Ecto neural progenitor cell (in vitro differentiated cells): Measurements from ENCODE around the gene DDI2.
"Not testable (repeated sequence)": the region's sequence is repeated elsewhere in the genome, so short reads cannot be mapped to it uniquely, and the experiment has no call there.

Source experiments
- DNase-seq: peaks from one replicate; pipeline ENCODE4 v3.0.0-alpha.2; 2018; ENCODE audit warnings: low spot score

DDI2 gene

DNA sequence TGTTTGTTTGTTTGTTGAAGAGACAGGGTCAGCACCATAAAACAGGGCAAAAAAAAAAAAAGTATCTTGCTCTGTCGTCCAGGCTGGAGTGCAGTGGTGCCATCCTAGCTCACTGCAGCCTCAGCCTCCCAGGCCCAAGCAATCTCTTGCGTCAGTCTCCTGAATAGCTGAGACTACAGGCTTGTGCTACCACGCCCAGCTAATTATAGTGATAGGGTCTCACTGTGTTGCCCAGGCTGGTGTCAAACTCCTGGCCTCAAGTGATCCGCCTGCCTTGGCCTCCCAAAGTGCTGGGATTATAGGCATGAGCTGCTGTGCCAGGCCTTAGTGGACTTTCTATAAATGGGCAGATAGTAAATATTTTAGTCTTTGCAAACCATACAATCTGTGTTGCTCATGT, 19.2 kb downstream of the DDI2 start:
- DNase-seq, result no peak

DNA sequence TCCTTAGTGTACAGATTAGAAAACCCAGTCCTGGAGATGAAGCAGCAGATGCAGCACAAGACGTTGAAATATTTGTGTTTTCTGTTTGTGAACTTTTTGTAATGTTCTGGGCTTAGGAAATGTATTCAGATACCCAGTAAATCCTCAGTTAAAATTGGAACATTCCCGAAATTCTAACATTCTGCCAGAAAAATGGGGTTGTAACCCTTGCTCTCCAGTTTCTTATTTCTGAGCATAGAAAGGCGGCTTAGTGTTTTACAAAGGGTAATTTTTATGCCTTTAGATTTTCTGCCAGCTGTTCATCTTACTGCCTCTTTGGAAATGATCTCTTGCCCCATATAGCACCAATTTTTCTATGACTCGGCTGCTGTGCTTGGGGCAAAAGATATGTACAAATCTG, 20.6 kb downstream of the DDI2 start:
- no peak for DNase-seq

DNA sequence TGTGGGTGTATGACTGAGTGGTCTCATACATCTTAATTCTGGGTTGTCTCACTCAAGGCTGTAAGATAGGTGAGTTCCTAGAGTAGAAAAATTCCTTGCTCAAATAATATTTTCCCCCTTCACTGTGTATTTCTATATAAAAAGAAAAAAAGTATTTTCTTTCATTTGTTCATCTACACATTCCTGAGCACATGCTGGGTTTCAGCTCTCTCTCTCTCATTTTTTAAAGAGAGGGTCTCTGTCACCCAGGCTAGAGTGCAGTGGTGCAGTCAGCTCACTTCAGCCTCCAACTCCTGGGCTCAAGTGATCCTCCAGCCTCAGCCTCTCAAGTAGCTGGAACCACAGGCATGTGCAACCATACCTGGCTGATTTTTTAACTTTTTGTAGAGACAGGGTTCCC, 22.0 kb downstream of the DDI2 start:
- no peak for DNase-seq

DNA sequence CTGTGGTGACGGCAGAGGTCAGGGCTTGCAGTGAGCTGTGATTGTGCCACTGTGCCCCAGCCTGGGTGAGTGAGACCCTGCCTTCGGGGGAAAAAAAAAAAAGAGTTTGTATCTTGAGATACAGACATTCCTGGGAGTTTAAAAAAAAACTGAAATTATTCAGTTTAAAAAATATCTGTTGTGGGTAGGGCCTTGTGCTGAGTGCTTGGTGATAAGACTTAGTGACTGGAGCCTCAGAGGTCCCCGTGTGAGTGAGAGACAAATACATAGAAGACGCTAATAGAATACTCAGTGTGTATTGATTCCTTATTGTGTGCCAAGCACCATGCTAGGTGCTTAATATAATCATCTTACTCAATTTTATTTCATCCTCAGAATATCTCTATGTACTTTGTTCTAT, 22.7 kb downstream of the DDI2 start:
- no peak for DNase-seq

DNA sequence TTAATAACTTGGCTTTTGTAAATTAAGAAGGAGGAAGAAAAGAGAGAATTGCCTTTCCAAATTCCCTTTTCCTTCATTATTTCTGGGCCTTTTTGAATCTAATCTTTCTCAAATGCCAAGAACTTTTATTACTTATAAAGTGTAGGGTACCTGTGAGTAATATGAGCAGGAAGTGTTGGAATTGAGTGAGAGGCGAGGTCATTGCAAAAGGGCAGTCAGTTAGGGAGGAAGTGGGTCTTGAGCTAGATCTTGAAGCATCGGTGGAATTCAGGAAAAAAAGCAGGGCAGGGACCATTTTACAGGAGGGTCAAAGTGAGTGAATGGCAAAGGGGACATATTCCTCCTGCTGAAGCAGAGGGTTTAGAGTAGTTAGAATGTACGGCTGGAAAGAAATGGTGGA, 23.4 kb downstream of the DDI2 start:
- DNase-seq, result no peak

DNA sequence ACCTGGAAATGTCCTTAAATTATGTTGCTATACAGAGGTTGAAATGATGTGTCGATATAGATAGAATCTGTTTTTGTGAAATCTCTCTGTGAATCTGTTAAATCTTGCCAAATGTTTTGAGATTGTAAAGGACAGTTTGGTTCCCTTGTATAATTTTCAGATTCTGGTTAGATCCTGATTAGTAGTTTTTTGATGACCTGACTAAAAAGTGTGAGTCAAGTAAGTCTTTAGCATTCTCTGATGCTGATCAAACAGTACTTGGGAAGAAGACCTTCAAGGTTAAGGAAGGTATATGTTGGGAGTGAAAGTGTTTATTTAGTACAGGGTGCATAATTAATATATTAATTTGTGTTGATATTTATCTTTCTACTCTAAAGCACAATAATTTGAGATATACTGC, 32.7 kb downstream of the DDI2 start:
- DNase-seq, result no peak

DNA sequence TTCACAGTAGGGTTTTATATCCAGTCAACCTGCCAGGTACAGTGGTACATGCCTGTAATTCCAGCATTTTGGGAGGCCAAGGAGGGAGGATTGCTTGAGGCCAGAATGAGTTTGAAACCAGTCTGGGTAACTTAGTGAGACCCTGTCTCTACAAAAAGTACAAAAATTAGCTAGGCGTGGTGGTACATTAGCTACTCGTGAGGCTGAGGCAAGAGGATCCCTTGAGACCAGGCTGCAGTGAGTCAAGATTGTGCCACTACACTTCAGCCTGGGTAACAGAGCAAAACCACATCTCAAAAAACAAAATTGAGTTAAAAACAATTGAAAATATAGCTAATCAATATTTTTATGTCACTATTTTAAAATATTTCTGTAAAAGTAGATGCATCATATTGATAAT, 33.2 kb downstream of the DDI2 start:
- no peak for DNase-seq

DNA sequence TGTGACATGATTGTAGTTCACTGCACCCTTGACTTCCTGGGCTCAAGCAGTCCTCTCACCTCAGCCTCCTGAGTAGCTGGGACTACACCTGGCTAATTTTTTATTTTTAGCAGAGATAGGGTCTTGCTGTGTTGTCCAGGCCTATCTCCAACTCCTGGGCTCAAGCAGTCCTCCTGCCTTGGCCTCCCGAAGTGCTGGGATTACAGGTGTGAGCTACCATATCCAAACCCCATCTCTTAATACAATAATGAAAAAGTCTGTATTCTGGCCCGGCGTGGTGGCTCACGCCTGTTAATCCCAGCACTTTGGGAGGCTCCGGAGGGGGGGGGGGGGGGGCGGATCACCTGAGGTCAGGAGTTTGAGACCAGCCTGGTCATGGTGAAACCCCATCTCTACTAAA, 34.9 kb downstream of the DDI2 start:
- not testable (repeated sequence) for DNase-seq

DNA sequence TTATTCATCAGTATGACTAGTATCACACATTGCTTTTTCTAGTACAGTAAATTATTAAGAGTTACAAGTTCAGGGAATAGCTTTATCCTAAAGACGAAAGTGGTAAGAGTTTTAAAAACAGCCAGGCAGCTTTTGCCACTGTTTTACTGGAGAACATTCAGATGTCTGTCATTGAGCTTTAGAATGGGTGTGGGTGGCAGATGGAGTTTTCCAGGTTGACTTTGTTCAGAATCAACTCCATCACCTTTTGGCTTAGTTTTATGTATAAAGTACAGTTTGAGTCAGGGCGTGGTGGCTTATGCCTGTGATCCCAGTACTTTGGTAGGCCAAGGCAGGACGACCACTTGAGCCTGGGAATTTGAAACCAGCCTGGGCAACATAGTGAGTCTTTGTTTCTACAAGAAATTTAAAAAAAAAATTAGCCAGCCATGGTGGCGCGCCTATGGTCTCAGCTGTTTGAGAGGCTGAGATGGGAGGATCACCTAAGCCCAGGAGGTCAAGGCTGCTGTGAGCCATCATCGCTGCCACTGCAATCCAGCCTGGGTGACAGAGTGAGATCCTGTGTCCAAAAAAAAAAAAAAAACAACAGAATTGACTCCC, 36.9 kb downstream of the DDI2 start:
- DNase-seq, result no peak

DNA sequence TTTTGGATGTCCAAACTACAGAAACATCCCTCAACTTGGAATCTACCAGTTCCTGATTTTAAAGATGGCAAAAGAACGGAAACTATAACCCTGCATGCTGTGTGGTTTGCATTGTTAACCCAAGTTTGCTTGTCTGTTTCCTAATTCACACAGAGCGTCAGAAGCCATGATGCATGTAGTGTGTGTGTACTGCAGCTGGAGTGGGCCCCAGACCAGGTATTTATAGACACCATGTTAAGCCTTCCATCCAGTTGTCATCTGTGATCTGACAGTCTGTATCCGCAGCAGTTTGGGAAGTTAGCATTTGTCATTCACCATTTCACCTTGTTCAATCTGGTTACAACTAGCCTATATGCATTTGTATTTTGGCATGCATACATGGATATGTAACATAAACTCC, 39.2 kb downstream of the DDI2 start:
- no peak for DNase-seq

DNA sequence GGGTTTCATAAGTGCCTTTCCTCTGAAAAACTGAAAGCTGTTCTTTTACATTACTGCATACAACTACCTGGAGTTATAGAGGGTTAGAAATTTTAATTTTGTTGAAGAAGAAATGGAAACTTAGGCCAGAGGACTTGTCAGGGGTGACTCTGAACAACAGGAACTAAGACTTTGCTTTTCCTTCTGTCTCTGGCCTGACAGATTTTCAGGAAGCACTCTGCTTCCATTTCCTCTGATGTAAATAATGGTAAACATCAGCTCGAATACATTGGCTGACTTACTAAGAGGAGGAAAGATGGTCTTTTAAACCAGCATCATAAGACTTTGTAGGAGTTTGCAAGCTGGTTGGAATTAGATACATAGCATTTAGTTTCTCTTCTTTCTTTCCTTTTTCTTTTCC, 39.8 kb downstream of the DDI2 start:
- DNase-seq, result no peak

DNA sequence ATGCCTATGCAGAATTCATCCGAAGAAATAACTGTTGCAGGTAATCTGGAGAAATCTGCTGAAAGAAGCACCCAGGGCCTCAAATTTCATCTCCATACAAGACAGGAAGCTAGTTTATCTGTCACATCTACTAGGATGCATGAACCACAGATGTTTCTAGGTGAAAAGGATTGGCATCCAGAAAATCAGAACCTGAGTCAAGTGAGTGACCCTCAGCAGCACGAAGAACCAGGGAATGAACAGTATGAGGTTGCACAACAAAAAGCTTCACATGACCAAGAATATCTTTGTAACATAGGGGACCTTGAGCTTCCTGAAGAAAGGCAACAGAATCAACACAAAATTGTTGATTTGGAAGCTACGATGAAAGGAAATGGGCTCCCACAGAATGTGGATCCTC, 42.9 kb downstream of the DDI2 start:
- DNase-seq, result no peak

DNA sequence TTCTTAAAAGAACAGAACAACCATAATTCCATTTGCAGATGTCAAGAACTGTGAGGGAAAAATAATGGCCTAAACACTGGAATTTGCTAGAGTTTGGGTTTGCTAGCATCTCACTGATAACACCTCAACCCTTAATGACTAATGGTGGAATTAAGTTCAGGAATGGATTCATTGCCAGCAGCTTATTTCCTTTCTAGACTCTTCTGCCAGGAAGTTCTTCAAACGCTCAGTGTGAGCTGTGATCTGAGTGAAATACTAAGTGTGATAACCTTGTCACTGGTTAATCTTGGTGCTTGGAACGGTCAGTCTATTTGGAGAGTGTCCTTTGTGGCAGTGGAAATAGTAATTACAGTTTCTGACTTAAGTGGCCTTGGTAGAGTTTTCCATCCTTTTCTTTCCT, 45.2 kb downstream of the DDI2 start:
- no peak for DNase-seq

DNA sequence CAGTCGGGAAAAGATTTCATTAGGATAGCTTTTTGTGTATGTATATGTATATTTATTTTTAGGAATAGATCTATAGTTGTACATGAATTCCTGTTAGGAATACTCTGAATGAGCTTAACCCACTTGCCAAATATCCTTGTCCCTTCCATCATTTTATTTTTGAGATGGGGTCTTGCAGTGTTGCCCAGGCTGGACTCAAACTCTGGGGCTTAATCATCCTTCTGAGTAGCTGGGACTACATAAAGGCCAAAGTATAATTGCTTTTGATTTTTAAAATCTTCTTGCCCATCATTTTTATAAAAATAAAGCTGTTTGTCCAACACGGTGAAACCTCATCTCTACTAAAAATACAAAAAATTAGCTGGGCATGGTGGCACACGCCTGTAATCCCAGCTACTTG, 46.7 kb downstream of the DDI2 start:
- no peak for DNase-seq

DNA sequence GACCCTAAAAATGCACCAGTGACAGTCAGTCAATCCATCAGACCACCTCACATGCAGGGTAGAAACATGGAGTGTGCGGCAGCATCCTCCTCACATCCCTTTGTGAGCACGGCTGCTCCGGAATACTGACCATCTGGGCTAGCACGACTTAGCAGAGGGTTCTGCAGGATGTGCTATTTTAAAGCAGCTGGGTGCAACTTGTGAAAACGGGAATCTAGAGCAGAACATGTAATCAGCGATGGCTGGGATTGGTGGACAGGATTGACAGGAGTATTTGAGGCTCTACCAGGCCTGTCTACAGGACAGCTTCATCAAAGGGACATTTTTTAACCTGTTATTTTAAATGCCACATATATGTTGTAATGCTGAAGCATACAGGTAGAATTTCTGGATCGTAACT, 50.1 kb downstream of the DDI2 start:
- no peak for DNase-seq

DNA sequence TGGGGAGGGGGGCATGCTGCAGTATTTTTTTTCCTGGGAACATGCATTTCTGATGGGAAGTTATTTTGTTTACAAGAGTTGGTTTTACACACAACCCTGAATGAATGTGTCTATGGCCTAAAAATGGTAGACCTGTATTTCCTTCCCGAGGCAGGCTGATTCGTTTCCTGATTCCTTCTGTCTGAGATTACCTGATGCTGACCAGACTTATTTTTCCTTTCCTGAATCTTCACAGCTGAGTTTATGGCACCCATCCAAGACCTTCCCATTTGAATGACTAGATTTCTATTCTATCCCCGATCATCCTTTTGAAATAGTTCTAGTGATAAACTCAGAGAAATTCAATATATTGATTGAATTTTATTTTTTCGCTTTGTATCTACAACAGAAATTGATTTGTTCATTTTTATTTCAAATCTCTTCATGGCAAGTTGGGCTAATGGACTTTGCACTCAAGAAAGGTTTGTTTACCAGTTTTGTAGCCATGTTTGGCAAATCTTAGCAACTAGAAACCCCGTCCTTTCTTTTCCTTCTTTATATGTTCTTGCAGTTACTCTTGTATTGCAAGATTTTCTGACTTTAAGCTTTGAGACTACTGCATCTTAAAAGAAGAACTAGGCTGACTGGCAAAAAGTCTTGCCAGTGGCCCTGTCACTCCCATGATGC, 51.0 kb downstream of the DDI2 start:
- no peak for DNase-seq

DNA sequence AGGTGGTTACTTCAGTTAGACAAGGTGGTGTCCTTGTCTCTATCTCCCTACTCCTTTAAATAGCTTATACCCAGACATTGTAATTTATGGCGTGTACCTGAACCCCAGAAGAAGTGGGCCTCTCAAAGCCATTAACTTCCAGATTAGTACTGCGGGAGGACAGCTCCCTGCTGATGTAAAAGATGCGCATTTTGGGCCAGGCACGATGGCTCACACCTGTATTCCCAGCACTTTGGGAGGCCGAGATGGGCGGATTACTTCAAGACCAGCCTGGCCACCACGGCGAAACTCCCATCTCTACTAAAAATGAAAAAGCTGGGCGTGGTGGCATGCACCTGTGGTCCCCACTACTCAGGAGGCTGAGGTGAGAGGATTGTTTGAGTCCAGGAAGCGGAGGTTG, 51.8 kb downstream of the DDI2 start:
- DNase-seq, result no peak

DNA sequence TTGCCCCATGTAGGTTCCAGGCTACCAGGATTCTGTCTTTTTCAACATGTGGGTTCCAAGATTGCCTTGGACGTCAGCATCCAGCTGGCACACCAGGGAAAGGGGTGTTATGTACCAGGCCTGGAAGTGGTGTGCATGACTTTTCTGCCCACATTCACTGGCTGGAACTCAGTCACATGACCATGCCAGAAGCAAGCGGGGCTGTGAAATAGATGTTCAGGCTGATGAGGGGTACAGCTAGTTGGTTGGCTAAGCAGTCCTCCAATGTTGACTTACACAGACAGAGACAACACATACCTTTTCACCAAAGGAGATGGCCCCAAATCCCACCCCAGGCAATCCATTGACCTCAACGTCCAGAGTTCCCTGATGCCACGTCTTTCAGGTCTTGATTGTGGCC, 52.6 kb downstream of the DDI2 start:
- no peak for DNase-seq

DNA sequence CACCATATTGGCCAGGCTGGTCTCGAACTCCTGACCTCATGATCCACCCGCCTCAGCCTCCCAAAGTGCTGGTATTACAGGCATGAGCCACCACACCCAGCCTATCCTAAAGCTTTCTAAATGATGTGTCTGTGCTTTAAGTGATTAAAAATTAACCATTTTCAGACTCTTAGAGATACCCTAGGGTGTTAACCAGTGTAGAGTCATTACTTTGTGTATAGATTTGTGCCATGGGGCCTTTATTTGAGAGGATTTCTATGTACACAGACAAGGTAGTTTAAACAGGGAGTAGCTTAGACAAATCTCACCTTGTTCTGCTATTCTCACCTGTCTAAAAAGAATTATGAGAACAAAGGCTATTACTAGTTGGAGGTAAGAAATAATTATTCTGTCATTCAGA, 54.2 kb downstream of the DDI2 start:
- no peak for DNase-seq

DNA sequence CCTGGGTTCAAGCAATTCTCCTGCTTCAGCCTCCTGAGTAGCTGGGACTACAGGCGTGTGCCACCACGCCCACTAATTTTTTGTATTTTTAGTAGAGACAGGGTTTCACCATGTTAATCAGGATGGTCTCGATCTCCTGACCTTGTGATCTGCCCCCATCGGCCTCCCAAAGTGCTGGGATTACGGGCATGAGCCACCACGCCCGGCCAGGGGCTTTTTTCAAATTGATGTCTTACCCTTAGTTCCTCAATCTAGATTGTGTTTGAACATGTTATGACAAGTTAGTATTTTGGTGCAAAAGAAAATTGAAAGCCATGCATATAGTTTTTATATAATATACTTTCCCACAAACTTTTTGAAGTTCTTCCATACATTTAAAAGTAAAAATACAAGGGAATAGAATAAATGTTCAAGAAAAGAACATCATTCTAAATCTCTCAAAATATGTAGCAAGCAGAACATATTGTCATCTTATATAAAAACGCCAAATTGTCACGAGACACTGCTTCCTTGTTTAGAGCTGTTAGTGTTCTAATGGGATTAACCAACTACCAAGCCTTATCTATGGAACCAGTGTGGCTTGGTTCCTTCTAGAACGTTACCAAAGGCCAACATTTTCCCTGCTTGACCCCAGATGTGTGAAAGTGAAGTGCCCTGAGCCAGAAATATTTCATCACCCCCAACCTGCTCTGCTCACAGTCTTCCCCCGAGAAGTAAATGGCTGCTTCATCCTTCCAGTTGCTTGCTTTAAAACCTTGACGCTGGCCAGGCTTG, 57.3 kb downstream of the DDI2 start:
- DNase-seq, result no peak

DNA sequence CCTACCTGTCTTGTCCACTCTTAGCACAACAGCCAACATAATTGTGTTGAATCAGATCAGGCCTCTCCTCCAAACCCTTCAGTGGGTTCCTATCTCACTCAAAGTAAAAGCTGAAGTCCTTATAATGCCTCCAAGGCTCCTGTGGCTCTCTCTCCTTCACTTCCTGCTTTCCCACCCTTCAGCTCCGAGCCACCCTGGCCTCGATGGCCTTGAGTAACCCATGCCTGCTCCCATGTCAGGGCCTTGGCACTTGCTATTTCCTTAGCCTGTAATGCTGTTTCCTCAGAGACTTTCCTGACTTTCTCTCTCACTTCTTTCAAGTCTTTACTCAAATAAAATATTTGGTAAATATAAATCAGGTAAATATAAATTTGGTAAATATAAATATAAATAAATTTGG, 58.8 kb downstream of the DDI2 start:
- DNase-seq, result no peak

DNA sequence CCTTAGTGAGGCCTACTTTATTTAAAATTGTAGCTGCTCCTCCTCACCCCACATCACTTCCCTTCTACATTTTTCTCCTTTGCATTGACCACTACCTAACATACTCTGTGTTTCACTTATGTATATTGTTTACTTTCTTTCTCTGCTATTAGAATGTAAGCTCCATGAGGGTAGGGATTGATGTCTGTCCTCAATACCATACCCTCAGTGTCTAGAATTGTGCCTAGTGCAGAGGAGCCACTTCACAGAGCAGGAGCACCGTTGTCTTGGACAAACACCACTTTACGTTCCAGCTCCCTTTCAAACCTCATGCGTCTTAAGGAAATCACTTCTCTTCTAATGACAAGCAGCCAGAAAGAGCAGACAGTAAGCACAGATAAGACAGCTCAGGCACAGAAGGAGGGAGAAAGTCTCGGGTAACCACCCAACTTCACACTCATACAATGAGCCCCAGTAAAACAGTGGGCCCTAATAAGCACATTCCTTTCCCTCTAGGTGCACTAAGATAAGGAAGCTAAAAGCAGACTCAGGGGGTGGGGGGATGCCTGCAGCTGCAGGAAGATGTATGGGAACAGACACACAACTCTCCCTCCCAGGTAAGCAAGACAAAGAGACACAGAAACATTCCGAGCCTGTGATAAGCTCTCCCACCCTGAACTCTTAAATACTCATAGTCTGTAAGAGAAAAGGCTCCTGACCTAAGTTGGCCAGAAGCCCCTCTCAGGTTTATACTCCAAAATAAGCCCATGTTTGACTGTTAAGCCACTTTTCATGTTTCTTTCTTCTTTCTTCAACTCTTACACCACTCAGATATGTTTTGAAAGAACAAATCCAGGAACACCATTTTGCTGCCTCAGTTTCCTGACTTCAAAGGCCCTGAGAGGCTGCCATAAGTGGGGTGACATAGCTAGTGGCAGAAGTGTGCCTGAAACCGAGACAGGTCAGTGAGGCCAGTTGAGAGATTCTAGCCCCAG, 59.7 kb downstream of the DDI2 start:
- no peak for DNase-seq

DNA sequence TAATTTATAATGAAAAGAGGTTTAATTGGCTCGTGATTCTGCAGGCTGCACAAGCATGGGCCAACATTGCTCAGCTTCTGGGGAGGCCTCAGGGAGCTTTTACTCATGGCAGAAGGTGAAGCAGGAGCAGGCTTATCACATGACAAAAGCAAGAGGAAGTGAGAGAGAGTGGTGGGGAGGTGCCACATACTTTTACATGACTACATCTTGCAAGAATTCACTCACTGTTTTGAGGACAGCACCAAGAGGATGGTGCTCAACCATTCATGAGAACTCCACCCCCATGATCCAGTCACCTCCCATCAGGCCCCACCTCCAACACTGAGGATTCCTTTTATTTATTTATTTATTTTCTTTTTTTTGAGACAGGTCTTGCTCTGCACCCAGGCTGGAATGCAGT, 61.3 kb downstream of the DDI2 start:
- DNase-seq, result no peak
